ENCODE data around the gene SSR4.

SSR4 gene

GRCh38 chrX:153845195-153845594, 50.7 kb downstream of the SSR4 start:
- Histone ChIP-seq H3F3A (ENCODE audit: insufficient read depth, low read length) (no peaks in the 10 kb centered on the region), H2AFZ (ENCODE audit: low read length) (no peak overlapping the region), H3K27ac (ENCODE audit: low read length) (no peak overlapping the region), H3K79me2 (ENCODE audit: low read length) (no peaks in the 10 kb centered on the region), H3K9ac (ENCODE audit: low read length) (no peak overlapping the region), H3K4me1 (ENCODE audit: low read length) (no peaks in the 10 kb centered on the region), H3K9me2 (replicated peaks; ENCODE audit: insufficient read depth, low read length) (no peaks in the 10 kb centered on the region), H3K27me3 (replicated peaks; ENCODE audit: insufficient read depth, low read length) (peaks cover 21% of the 10 kb centered on the region), H3K36me3 (replicated peaks; ENCODE audit: insufficient read depth, low read length) (no peaks in the 10 kb centered on the region), H4K20me1 (ENCODE audit: insufficient read depth, low read length) (no peaks in the 10 kb centered on the region), H3K9me3 (replicated peaks; ENCODE audit: insufficient read depth, low read length) (no peaks in the 10 kb centered on the region), H3K4me3 (ENCODE audit: low read length) (no peak overlapping the region), H3K4me2 (ENCODE audit: low read depth, low read length) (no peak overlapping the region)
- TF ChIP-seq EZH2phosphoT487 (IDR thresholded peaks at IDR 0.05; ENCODE audit: low read length) (no peak), CTCF (IDR thresholded peaks at IDR 0.05; ENCODE audit: low read length) (no peak), EZH2 (optimal IDR thresholded peaks at IDR 0.05; ENCODE audit: low read depth, low read length) (no peak)
- DNase-seq: no peak

GRCh38 chrX:153845842-153846241, 51.4 kb downstream of the SSR4 start:
- Histone ChIP-seq H4K20me1 (ENCODE audit: insufficient read depth, low read length) (no peaks in the 10 kb centered on the region), H3K4me3 (ENCODE audit: low read length) (no peak overlapping the region), H2AFZ (ENCODE audit: low read length) (no peak overlapping the region), H3K4me1 (ENCODE audit: low read length) (no peaks in the 10 kb centered on the region), H3K9ac (ENCODE audit: low read length) (no peak overlapping the region), H3K9me3 (replicated peaks; ENCODE audit: insufficient read depth, low read length) (no peaks in the 10 kb centered on the region), H3F3A (ENCODE audit: insufficient read depth, low read length) (no peaks in the 10 kb centered on the region), H3K27me3 (replicated peaks; ENCODE audit: insufficient read depth, low read length) (peaks cover 24% of the 10 kb centered on the region), H3K27ac (ENCODE audit: low read length) (no peak overlapping the region), H3K9me2 (replicated peaks; ENCODE audit: insufficient read depth, low read length) (no peaks in the 10 kb centered on the region), H3K36me3 (replicated peaks; ENCODE audit: insufficient read depth, low read length) (no peaks in the 10 kb centered on the region), H3K79me2 (ENCODE audit: low read length) (no peaks in the 10 kb centered on the region), H3K4me2 (ENCODE audit: low read depth, low read length) (no peak overlapping the region)
- no peak for DNase-seq
- TF ChIP-seq EZH2 (optimal IDR thresholded peaks at IDR 0.05; ENCODE audit: low read depth, low read length) (no peak), CTCF (IDR thresholded peaks at IDR 0.05; ENCODE audit: low read length) (no peak), EZH2phosphoT487 (IDR thresholded peaks at IDR 0.05; ENCODE audit: low read length) (no peak)
